ENCODE results near the gene IL32. TPM values are rescaled to one million over a fixed set of nuclear protein-coding genes. Genes with fewer than 3 reads are reported as not detected.
"Not testable (repeated sequence)": the region's sequence is repeated elsewhere in the genome, so short reads cannot be mapped to it uniquely, and the experiment has no call there.

IL32 gene
- total and polyA plus RNA-seq, 8 donors: 151 to 928 (median 274) TPM

- FAIRE-seq (no peak), DNase-seq (no peak), ATAC-seq (no peak)
- Histone ChIP-seq H3K4me3 (no peak overlapping the region), H3K36me3 (no peaks in the 10 kb centered on the region), H3K4me1 (peaks cover 0 to 10% (median 6%) of the 10 kb centered on the region in 3 donors), H3K27ac (no peak overlapping the region), H3K27me3 (peaks cover 0 to 13% (median 0%) of the 10 kb centered on the region in 4 donors), H3K9me3 (no peaks in the 10 kb centered on the region)
- WGBS, 2 donors: 17 to 26% methylated on average over 4 of the region's 4 CpGs
- intact Hi-C loops (cut with DNase I): no loop called here
- TF ChIP-seq, protein P1, sequence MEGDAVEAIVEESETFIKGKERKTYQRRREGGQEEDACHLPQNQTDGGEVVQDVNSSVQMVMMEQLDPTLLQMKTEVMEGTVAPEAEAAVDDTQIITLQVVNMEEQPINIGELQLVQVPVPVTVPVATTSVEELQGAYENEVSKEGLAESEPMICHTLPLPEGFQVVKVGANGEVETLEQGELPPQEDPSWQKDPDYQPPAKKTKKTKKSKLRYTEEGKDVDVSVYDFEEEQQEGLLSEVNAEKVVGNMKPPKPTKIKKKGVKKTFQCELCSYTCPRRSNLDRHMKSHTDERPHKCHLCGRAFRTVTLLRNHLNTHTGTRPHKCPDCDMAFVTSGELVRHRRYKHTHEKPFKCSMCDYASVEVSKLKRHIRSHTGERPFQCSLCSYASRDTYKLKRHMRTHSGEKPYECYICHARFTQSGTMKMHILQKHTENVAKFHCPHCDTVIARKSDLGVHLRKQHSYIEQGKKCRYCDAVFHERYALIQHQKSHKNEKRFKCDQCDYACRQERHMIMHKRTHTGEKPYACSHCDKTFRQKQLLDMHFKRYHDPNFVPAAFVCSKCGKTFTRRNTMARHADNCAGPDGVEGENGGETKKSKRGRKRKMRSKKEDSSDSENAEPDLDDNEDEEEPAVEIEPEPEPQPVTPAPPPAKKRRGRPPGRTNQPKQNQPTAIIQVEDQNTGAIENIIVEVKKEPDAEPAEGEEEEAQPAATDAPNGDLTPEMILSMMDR (IDR thresholded peaks at IDR 0.05): no peak
Observed at GRCh38 chr16:3051009-3051408, 14.4 kb upstream of the IL32 start.

GRCh38 chr16:3051494-3051893 lies 13.9 kb upstream of the IL32 start:
- WGBS, 2 donors: 65 to 75% methylated on average over 9 of the region's 9 CpGs
- Histone ChIP-seq H3K4me1 (peaks cover 0 to 5% (median 2%) of the 10 kb centered on the region in 3 donors), H3K36me3 (no peaks in the 10 kb centered on the region), H3K27ac (no peak overlapping the region), H3K9me3 (no peaks in the 10 kb centered on the region), H3K27me3 (peaks cover 0 to 12% (median 0%) of the 10 kb centered on the region in 4 donors), H3K4me3 (no peak overlapping the region)
- intact Hi-C loops (cut with DNase I): no loop called here
- no peak for FAIRE-seq
- no peak for DNase-seq
- TF ChIP-seq, protein P1 (IDR thresholded peaks at IDR 0.05): no peak
- ATAC-seq: no peak

- FAIRE-seq; H3K27me3 ChIP-seq; H3K27ac ChIP-seq; H3K9me3 ChIP-seq; H3K4me3 ChIP-seq; intact Hi-C loops (cut with DNase I); H3K4me1 ChIP-seq; H3K36me3 ChIP-seq; DNase-seq: not testable (repeated sequence)
- ATAC-seq: peak in 1 of 4 donors; percentile 11
- 79 to 84% methylated on average over 10 to 11 of the region's 12 CpGs for WGBS, 2 donors
Observed at GRCh38 chr16:3052571-3053329, 12.7 kb upstream of the IL32 start.

DNA sequence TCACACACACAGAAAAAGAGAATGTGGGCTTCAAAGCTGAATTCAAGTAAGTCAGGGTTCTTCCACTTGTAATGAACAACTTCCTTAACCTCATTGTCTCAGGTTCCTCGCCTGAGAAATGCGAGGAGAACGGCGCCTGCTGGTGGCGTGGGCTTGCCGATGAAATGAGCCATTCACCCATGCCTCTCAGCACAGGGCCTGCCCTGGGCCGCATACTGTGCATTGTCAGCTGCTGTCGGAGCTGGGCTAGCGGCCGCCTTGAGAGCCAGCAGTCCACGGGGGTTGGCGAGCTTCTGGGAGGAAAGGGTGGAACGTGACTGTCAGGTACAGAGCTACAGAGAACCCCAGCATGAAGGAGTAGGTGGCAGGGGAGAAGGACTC lies 12.1 kb upstream of the IL32 start:
- intact Hi-C loops (cut with DNase I); H3K27me3 ChIP-seq; H3K9me3 ChIP-seq; H3K4me1 ChIP-seq; FAIRE-seq; ATAC-seq; DNase-seq; H3K27ac ChIP-seq; H3K4me3 ChIP-seq; H3K36me3 ChIP-seq: not testable (repeated sequence)
- 84 to 90% methylated on average over 8 to 13 of the region's 13 CpGs for WGBS, 2 donors

DNA sequence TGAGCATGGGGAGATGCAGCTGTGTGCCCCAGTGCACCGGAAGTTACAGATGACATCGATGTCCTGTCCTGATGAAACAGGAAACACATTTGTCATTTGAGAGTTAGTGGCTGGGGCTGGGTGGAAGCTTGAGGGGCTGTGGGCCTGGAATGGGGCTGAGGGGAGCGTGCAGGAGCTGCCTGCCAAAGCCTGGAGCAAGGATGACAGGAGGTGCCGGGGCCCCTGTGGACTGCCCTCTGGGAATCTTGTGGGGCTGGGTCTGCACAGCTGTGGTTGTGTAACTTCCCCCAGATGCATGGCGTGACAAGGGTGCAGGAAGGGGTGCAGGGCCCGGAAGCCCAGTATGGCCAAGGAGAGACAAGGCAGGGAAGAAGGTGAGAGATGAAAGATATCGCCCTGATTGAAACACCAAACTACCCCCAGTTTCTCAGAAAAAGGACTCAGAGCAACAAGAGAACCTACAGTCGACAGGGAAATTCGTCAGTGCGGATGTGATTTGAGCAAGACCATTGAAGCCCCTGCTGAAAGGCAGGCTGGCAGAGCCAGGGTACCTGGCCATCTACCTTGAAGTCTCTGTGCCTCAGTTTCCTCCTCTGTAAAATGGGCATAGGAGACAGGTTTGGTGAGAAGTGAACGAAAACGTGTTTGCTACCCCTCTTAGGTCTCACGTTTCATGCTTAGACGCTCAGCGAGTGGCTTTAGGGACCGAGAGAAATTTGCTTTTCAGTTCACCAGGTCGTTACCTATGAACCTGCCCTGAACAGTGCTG lies 10.3 kb upstream of the IL32 start:
- intact Hi-C loops (cut with DNase I): no loop called here
- TF ChIP-seq, protein P1 (IDR thresholded peaks at IDR 0.05): no peak
- WGBS, 2 donors: 84 to 85% methylated on average over 17 of the region's 17 CpGs
- no peaks in the 10 kb centered on the region for H3K36me3 ChIP-seq
- FAIRE-seq: no peak
- no peak for ATAC-seq
- peaks cover 0 to 7% (median 6%) of the 10 kb centered on the region in 3 donors for H3K4me1 ChIP-seq
- no peaks in the 10 kb centered on the region for H3K27me3 ChIP-seq
- DNase-seq: peak in 1 of 6 donors; percentile 62
- no peaks in the 10 kb centered on the region for H3K9me3 ChIP-seq
- no peak overlapping the region for H3K4me3 ChIP-seq
- H3K27ac ChIP-seq: no peak overlapping the region

DNA sequence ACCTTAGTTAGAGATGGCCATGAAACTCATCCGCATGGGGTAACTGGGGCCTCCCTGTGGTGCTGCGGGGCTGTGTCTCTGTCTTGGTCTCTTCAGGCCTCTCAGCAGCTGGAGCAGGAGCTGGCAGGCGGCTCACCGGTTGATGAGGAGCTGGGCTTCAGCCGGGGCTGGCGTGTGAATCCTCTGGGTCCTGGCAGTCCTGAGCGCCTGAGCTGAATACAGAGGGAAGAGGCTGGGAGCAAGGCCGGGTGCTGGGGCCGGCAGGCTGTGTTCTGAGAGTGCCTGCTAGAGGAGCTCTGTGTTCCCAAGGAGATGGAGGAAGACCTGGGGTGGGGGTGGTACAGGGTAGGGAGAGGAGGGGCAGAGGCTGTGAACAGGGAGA lies 9.7 kb upstream of the IL32 start:
- H3K9me3 ChIP-seq; ATAC-seq; intact Hi-C loops (cut with DNase I); H3K27me3 ChIP-seq; H3K27ac ChIP-seq; H3K4me3 ChIP-seq; H3K4me1 ChIP-seq; FAIRE-seq; H3K36me3 ChIP-seq: not testable (repeated sequence)
- WGBS, 2 donors: 77 to 83% methylated on average over 8 to 9 of the region's 9 CpGs
- DNase-seq: peak in 1 of 6 donors; percentile 62
